Smooth muscle cell of bladder (primary cell): ENCODE results near the gene TNFAIP8L3. TPM values are rescaled to one million over a fixed set of nuclear protein-coding genes. Genes with fewer than 3 reads are reported as not detected.

Source experiments
- total RNA-seq: library from RNA; depleted of rRNA; stranded (reverse); fragments of >200 nt; gene quantifications from 2 replicates; pipeline ENCODE4 v1.2.3, GENCODE V29; 2014

The TNFAIP8L3 gene
- 10.0 and 14.2 TPM in 2 replicates for total RNA-seq

DNA sequence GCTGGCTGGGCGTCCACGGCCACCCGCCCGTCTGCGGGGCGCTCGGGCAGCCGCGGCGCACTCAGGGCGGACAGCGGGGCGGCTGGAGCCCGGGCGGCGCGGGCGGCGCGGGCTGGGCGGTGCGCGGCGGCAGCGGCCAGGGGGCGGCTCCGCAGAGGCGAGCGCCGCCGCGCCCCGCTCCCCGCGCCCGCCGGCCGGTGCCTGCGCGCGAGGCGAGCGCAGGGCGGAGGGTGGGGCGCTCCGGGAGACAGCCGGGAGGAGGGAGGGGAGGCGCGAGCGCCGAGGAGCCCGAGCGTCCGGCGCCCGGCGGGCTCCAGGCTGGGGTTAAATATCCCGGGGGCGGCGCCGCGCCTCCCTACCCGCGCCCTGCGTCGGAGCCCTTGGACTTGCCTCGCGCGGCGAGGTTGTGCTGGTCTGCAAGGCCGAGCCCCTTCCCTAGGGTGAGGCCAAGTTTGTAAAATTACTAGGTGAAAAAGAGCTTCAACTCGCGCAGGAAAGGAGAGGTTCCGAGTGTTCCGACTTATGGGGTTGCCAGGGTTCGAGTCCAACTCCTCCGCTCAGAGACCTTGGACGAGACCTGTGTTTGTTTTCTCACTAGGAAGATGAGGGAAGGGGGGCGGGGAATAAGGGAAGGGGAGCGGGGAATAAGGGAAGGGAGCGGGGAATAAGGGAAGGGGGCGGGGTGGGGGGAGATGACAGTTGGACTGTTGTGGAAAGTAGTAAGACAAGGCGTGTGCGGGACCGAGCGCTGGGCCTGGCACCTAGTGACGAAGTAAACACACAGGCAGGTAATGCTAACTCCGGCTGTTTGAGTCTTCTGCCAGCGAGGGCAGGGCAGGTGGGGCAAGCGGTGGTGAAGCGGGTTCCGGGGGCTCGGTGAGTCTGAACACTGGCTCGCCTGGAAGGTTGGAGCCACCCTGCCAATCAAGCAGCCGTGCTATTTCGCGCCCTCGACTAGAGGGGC lies at the start of gene TNFAIP8L3:
TSS of gene TNFAIP8L3 (minus strand) at position 301 of the 964 bp plus-strand sequence. CDS start 311 bp downstream, outside the sequence.

Other genes with a start within 250 kb of the TNFAIP8L3 start
- gene AP4E1, start 186.2 kb downstream of the TNFAIP8L3 start, total RNA-seq, result 12.9 and 13.9 TPM in 2 replicates
- 4.0 and 7.4 TPM in 2 replicates for gene CYP19A1, start 243.7 kb upstream of the TNFAIP8L3 start, total RNA-seq
- 26.8 and 75.1 TPM in 2 replicates for gene GLDN, start 246.7 kb upstream of the TNFAIP8L3 start, total RNA-seq